GM19372 (cell line): Measurements from ENCODE around the gene EMD.

Experiments used
- ATAC-seq: cut with Tn5 transposase; IDR thresholded peaks from one replicate; pipeline ENCODE4 v1.9.1; 2021; ENCODE audit warnings: mild to moderate bottlenecking, low read depth, moderate library complexity; ENCODE audit not compliant: unreplicated experiment

Gene EMD

GRCh38 chrX:154354516-154354915, 24.6 kb upstream of the EMD start:
- no peak for ATAC-seq

GRCh38 chrX:154355094-154355775, 23.9 kb upstream of the EMD start:
- no peak for ATAC-seq

GRCh38 chrX:154355776-154356140, 23.3 kb upstream of the EMD start:
- no peak for ATAC-seq

DNA sequence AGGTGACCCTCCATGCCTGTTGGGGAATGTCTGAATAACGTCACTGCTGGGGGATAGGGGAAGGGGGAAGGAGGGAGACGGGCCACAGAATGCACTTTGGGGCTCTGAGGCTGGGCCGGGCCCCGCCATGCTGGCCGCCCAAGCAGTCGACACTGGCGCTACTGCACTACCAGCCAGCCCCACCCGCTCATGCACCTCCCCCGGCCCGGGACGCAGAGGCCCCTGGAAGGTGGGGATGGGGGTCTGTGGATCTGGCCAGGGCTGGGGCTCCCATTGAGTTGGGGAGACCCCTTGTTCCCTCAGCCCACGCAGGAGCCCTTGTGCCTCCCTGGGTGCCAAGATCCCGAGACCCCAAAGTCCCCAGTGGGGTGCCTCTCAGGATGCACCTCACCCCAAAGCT, 22.5 kb upstream of the EMD start:
- ATAC-seq = no peak

GRCh38 chrX:154357205-154357604, 21.9 kb upstream of the EMD start:
- no peak for ATAC-seq

DNA sequence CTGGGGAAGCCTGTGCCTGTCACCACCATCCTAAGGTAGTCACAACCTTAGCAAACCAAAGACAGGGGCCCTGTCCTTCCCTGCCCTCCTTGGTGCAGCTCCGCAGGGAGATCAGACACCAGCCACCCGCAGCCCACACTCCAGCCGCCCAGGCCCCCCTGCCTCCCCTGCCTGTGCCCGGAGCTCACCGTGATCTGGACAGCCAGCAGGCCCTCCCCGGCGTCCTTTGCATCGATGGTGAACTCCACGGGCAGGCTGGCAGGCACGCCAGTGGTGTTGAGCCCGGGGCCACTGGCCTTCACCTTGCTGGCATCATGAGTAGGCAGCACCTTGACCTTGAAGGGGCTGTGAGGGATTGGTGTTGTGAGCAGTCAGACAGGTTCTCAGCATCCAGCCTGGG, 21.1 kb upstream of the EMD start:
- no peak for ATAC-seq

- no peak for ATAC-seq
Measured at GRCh38 chrX:154358829-154359228, 20.3 kb upstream of the EMD start.

DNA sequence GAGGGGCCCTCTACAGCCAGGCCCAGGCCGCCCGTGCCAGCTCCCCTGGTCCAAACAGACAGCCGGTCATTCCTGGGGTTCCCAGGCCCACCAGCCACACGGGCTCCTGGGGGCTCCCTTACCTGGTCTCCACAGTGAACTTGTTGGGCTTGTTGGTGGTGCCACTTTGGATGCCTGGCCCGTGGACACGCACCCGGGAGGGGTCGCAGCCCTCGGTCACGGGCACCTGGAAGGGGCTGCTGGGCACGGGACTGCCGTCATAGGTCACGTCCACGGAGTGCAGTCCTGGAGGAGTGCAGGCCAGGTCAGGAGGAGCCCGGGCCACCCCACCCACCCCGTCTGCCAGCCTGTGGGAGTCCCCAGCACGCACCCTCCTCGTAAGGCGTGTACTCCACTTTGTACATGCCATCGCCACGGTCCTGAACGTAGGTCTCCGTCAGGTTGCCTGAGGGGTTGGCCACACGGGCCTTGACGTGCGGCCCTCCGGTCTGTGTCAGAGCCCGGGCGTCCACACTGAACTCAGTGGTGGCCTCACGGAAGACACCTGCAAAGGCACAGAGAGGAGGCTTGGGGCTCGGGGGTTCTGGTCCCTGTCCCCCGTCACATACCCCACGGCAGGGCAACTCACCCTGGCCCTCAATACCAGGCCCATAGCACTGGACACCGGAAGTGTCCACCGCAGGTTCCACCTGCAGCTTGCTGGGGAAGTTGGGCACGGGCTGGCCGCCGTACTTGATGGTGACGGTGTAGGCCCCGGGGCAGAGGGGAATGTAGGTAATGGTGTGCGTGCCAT, 19.5 kb upstream of the EMD start:
- ATAC-seq = no peak

DNA sequence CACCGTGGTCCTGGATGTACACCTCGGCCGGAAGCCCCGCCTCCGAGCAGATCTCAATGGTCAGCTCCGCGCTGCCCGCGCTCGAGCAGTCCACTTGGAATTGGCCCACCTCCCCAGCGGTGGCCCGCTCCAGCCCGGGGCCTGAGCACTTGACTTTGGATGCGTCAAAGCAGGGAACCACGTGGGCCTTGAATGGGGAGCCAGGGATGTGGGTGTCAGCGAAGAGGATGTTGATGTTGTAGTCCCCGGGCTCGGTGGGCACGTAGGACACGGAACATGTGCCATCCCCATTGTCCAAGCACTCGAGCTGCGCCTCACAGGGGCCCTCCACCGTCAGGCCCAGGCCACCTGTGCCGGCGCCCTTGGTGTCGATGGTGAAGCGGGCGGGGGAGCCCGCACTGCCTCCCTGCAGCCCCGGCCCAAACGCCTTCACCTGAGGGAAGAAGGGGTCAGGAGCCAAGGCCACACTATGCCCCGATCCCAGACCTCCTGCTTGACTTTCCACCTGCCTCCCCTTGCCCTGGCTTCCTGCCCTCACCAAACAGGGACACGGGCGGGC, 18.9 kb upstream of the EMD start:
- no peak for ATAC-seq

- ATAC-seq = no peak
Measured at GRCh38 chrX:154362085-154362742, 16.9 kb upstream of the EMD start.

DNA sequence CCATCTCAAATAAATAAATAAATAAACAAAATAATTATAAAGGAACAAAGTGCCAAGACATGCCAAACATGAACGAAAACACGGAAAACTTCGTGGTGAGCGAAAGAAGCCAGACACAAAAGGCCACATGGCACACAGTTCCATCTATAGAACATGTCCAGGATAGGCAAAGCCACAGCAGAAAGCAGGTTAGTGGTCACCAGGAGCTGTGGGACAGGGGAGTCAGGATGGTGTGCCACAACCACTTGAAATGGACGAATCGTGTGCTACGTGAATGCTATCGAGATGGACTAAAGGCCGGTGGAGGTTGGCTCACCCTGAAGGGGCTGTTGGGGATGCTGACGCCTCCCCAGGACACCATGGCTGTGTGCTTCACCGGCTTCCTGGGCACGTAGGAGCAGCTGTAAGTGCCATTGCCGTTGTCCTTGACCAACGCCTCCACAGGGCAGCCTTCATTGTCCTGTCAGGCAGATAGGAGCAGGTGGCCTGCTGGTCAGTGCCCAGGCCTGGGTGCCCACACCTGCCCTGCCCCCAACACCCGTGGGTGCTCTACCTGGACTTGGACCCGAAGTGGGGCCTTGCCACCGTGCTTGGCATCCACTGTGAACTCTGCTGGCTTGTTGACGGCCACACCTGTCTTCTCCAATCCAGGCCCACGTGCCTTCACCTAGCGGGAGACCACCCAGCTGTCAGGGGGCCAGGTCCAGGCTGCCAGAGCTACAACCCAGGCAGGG, 15.2 kb upstream of the EMD start:
- no peak for ATAC-seq

GRCh38 chrX:154365052-154365600, 14.0 kb upstream of the EMD start:
- no peak for ATAC-seq

DNA sequence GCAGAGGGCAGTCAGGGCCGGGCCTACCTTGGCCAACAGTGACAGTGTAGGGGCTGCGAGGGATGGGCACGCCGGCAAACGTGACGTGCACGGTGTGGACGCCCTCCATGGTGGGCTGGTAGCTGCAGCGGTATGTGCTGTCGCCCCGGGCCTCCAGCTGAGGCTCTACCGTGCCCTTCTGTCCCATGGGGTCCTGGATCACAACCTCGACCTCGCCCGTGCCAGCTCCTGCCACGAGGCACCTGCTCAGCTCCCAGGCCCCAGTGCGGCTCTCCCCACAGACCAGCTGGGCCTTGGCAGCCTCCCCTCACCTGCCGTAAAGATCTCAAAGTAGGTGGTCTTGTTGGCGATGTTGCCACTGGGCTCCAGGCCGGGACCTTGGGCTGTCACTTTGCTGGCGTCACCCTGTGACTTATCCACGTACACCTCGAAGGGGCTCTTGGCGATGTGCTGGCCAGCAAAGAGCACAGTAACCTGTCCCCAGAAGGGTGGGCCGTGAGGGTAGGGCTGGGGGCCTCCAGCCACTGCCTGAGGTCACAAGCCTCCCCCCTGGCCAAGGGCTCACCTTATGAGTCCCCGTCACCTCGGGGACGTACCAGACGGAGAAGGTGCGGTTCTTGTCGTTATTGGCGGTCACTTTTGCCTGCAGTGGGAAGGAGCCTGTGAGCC, 13.0 kb upstream of the EMD start:
- no peak for ATAC-seq

DNA sequence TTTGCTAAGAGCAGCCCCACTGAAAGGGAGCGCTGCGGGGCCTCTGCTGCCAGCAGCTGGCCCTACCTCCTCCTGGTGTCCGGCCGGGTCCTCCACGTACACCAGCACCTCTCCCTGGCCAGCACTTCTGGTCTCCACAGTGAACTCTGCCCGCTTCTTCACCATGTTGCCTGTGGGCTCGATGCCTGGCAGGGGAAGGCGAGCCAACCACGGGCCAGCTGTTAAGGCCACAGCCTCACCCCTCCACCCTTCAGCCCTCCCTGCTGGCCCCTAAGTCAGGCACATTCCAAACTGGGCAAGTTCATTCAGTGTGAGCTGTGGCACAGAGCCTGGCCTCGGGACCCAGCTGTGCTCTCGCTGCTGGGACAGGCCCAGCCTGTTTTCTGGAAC, 12.4 kb upstream of the EMD start:
- no peak for ATAC-seq

DNA sequence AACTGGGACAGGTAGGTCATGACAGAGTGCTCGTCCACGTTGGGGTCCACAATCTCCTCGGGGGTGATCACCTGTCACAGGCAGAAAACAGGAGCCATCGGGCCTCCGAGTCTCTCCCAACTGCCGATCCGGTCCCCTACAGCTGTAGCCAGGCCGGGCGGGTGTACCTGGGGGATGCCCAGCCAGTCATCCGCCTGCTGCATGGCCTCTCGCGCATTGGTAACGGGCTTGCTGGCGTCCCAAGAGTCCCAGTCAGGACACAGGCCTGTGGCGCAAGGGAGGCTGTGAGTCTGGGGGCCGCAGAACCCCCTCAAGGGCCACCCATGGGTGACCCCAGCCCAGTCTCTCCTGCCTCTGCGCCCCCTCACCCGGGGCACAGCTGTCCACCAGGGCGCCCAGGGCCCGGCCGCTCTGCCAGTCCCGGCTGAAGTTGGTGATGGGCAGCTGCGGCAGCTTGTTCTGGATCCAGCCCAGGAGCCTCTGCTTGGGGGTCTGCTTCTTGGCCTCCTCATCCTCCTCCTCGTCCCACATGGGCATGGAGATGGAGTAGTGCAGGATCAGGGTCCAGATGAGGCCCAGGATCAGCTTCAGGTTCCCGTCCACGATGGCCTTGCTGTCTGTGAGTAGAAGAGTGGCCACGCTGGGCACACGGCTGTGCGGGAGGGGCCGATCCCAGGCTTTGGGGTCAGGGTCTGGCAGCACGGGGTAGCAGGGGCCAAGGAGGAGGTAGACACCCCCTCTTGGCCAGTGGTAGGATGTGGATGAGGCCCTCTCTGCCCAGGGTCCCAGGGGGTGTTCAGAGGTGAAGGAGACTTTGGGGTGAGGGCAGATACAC, 11.4 kb upstream of the EMD start:
- no peak for ATAC-seq

- no peak for ATAC-seq
Measured at GRCh38 chrX:154368630-154369448, 10.3 kb upstream of the EMD start.

- no peak for ATAC-seq
Measured at GRCh38 chrX:154369449-154370299, 9.4 kb upstream of the EMD start.
